HG03064 (cell line): ENCODE results near the gene GAD1.

Experiments
- ATAC-seq: cut with Tn5 transposase; IDR thresholded peaks from one replicate; pipeline ENCODE4 v1.9.1; 2021; ENCODE audit warnings: low read depth; ENCODE audit not compliant: unreplicated experiment

GAD1 gene

DNA sequence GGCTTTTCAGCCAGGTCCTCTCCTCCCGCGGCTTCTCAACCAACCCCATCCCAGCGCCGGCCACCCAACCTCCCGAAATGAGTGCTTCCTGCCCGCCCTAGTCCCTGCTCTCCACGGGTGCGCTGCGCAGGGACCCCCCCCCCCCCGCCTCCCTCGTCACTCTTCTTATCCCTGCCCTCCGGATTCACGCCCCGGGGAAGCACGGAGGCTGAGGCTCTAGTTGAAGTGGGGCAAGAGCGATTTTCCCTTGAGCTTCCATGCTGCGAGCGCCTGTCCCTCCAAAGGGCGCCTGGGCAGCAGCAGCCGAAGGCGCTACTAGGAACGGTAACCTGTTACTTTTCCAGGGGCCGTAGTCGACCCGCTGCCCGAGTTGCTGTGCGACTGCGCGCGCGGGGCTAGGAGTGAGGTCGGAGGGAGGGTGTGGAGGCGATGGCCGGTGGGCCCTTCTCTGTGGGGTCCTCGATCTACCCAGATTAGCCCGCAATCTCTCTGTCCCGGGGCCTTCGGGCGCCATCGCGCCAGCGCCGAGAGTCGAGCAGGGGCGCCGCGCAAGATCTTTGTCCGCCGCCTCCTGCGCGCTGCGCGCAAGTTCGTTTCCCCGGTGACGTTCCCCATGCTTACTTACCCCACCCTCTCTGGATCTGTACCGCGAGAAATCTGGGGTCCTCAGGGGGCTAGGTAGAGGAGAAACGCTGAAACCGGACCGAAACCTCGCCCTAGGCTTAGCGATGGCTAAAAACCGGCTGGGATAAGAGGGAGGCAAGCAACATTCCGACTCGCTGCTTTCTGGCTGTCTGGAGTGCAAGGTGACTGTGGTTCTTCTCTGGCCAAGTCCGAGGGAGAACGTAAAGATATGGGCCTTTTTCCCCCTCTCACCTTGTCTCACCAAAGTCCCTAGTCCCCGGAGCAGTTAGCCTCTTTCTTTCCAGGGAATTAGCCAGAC is 677 bp downstream of the GAD1 start:
- ATAC-seq: no peak

- no peak for ATAC-seq
Observed at GRCh38 chr2:170818036-170818751, 1.5 kb downstream of the GAD1 start.

DNA sequence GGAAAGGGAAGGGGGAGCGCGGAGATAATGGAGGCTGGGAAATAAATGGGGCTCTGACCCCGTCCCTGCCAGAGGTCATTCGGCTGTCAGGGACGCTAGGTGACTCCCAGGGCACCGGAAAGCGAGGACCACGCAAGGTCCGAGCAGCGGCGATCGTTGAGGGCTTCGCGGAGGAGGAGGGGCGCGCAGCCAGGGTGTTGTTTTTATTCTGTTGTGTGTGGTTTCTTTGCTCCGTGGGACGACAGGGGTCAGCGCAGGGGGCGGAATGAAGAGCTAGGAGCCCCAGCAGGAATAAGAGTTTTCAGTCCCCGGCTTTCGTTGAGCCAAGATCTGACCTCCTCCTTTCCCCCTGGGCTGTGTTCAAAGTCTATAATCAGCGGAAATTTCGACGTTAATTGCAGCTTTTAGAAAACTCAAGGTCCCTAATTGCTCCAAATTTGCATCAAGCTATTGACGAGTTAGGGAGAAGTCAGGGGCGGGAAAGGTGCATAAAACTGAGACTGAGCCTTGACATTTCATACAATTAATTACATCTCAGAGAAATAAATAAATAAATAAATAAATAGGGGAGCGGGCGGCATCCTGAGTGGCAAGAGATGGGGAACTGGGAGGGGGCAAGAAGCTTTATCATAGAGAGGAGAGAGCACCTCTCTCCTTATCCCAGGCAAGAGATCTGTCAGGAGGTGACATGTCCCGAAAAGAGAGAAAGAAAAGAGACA is 2.2 kb downstream of the GAD1 start:
- no peak for ATAC-seq

DNA sequence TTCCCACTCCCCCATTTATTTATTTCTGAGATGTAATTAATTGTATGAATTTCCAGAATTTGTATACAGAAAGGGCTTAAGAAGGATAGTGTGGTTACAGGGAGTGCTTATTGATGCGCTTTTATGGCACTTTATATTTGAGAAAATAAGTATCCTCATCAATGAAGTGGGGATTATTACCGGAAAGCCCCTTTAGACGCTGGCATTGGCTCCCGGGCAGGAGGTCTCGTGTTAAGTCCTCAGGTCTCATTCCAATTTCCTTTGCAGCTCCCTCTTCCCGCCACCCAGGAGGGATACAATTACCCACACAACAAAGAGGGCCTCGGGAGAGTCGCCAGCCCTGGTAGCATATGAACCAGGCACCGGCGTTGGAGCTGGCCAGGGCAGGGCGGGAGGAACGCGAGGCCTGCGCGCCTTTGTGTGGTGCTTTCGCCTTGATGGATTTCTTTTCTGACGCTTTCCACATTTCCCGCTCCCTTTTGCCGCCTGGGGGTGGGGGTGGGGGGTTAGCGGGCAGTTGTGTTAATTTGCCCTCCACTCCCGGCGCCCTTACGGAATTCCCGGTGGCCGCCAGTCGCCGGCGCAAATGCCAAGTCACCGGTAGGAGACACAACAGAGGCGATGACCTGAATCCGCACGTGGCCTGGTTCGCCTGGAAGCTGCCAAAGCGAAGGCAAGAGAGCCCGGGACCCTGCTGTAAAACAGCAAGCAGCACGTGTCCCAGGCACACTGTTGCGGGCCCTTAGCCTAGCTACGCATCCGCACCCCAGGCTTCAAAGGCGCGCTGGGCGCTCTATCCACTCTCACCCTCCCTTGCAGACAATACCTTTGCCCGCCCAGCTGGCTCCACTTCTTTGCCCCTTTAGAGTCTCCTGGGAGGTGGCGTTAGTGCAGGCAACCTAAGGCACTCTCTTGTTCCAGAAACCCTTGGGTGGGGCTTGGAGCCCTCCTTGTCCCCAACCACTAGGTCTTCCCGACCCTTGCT is 3.3 kb downstream of the GAD1 start:
- no peak for ATAC-seq

GRCh38 chr2:170820757-170821530 is 4.3 kb downstream of the GAD1 start:
- ATAC-seq: no peak

DNA sequence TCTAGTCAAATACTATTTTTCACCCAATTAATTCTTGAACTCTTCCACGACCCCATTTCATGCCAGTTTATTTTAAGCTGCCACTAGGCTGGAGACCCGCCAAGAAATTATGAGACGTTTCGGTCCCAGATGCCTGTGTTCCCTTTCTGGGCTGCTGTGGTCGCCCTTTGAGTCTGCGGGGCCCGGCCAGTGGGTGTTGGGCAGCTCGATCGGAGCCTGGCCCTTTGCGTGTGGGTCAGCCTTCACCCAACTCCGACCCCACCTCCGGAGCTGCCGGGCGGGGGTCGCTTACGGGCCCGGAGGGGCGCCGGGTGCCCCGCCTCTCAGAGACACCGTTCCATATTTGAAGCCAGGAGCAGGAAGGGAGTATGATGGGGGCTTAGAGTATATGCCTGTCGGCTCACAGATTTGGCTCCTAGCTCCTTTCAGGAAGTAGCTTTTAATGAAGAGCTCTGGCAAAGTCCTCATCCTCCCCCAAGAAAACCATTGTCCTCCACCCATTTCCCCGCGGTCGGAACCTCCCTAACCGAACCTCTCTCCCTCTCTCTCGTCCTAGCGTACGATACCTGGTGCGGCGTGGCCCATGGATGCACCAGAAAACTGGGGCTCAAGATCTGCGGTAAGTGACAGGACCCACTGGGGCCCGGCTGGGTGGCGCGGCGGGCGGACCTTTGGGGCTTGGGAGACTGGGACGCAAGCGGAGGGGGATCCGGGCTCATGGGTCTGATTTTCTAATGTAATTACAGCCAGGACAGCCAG is 5.0 kb downstream of the GAD1 start:
- ATAC-seq: no peak

- ATAC-seq: no peak
Observed at GRCh38 chr2:170822290-170823087, 5.8 kb downstream of the GAD1 start.

DNA sequence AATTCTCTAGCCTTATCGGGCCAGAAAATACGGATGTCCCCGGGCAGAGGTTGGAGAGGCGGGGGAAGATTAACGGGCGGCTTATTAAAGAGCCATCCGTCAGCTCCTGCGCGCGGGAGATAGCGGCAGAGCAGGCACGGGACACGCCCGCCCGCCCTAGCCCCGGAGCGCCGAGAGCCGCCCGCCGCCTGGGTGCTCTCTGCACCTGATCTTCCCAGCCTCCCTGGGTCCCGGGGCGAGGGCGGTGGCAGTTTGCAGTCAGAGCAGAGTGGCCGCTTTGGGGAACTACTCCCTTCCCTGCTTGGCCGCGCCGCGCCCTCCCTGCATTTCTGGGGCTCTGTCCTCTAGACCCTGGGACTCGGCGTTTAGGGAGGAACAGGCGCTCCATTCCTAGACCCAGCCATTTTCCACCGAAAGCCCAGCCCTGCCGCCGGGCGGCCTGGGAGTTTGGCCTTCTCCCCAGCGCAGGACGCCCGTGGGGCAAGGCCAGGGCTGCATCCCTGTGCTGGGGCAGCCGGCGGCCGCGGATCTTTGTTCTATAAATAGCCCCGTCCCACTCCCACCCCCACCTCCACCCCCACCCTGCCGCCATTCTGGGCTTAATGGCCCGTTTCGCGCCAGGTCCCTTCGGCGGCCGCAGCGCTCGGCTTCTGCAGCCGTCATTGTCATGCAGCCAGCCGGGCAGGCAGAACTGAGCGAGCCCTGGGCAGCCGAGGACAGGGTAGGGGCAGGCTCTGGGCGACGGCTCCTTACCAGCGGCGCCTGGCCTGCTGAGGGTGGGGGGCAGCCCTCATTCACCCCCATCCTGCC is 6.6 kb downstream of the GAD1 start:
- no peak for ATAC-seq

GRCh38 chr2:170823898-170824215 is 7.2 kb downstream of the GAD1 start:
- ATAC-seq: no peak

- no peak for ATAC-seq
Observed at GRCh38 chr2:170824526-170825015, 7.9 kb downstream of the GAD1 start.

GRCh38 chr2:170827841-170828532 is 11.3 kb downstream of the GAD1 start:
- ATAC-seq: no peak

DNA sequence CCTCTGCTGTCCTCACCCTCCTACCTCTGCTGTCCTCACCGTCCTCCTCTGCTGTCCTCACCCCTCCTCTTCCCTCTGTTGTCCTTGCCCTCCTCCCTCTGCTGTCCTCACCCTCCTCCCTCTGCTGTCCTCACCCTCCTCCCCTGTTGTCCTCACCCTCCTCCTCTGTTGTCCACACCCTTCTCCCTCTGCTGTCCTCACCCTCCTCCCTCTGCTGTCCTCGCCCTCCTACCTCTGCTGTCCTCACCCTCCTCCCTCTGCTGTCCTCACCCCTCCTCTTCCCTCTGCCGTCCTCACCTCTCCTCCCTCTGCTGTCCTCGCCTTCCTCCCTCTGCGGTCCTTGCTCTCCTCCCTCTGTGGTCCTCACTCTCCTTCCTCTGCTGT is 11.8 kb downstream of the GAD1 start:
- no peak for ATAC-seq

DNA sequence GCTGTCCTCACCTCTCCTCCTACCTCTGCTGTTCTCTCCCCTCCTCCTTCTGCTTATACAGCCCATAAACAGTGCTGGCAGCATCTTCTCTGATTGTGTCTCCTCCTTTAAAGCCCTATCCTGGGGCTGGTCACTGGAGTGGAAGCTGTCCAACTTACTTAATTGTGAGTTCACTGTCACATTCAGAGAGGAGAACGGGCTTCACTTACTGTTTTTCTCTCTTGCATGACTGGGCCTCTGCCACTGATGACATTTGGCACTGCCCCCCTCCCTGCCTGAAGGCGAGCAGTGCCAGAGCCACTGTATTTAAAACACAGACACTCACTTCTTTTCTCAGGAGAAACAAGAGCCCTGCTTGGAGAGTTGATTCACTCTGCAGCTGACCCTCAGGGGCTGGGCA is 12.3 kb downstream of the GAD1 start:
- ATAC-seq: no peak

DNA sequence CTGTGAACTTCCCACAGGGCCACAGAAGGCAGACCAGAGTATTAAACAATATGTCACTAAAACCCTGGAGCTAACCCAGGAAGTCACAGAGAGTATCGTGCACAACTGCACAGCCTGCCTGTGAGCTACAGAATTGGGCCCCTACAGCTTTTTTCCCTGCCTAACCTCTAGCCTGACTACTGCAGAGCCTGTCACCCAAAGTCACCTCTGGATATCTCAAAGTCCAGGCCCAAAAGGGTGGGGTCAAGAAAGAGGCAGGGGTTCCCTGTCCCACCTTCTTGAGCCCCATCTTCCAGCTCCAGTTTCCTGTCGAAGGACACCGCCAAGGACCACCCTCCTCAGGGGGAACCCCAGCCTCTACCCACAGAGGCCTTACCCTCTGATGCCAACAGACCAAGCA is 13.5 kb downstream of the GAD1 start:
- no peak for ATAC-seq

DNA sequence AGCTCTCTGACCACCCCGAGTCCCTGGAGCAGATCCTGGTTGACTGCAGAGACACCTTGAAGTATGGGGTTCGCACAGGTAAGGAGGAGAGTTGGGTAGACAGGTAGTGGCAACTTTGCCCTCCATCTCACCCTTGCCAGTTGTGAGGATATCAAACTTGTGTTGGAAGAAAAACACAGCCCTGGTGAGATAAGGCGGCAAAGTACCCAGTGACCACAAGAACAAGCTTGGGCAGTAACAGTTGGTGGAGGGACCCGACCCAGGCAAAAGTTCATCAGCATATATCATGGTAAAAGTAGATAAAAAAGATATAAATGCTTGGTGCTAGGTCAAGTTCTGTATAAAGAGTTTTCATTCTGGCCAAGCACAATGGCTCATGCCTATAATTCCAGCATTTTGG is 14.4 kb downstream of the GAD1 start:
- no peak for ATAC-seq

DNA sequence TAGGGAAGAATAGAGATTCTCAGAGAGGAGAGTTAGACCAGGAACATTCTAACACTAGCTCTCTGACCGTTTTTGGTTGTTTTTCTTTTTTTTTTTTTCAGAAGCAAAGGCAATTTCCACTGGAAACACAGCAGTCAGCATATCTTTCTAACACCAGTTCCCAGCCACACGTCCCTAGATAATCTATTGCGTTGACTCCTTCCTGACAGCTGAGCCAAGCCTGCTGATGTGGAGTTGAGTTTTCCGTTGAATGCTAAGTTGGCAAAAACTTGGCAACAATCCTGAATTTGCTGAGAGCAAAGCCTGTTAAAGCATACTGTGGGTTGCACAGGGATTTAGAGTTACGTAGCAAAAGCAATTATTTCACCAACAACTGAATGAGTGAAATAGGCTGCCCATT is 19.3 kb downstream of the GAD1 start:
- no peak for ATAC-seq
